PC-3 (cell line): ENCODE data around the gene NFE2L1.

Experiments
- CTCF ChIP-seq: fragments of 300-600 bp; sonication (generic); conservative IDR thresholded peaks from 2 replicates; pipeline ENCODE4 v1.5.1; 2017; ENCODE audit warnings: antibody characterized with exemption, low read depth, mild to moderate bottlenecking, low read length
- EZH2 ChIP-seq: fragments of 300-600 bp; sonication (generic); IDR thresholded peaks from one replicate; pipeline ENCODE4 v1.6.1; 2017; ENCODE audit warnings: antibody characterized with exemption, mild to moderate bottlenecking, low read length; ENCODE audit not compliant: unreplicated experiment
- EZH2phosphoT487 ChIP-seq: fragments of 300-600 bp; sonication (generic); IDR thresholded peaks from 2 replicates; pipeline ENCODE4 v1.6.1; 2018; ENCODE audit warnings: mild to moderate bottlenecking, antibody characterized with exemption, low read length, borderline replicate concordance

GRCh38 chr17:48037838-48038323 lies 10.3 kb upstream of the NFE2L1 start:
- TF ChIP-seq CTCF (no peak), EZH2 (no peak), EZH2phosphoT487 (no peak)
